OCI-LY3 (cell line): ENCODE data around the gene S100A6.

Source experiments
- EZH2phosphoT487 ChIP-seq: fragments of 200-600 bp; shearing (Covaris generic); IDR thresholded peaks from 2 replicates; pipeline ENCODE4 v1.6.1; 2018; ENCODE audit warnings: antibody characterized with exemption, mixed run types, low read depth
- TF ChIP-seq, protein P1 (sequence below): fragments of 200-600, 300-600 bp; sonication (generic); IDR thresholded peaks from 2 replicates; pipeline ENCODE4 v1.5.1; 2014; ENCODE audit warnings: antibody characterized with exemption, low read length, low read depth

DNA sequence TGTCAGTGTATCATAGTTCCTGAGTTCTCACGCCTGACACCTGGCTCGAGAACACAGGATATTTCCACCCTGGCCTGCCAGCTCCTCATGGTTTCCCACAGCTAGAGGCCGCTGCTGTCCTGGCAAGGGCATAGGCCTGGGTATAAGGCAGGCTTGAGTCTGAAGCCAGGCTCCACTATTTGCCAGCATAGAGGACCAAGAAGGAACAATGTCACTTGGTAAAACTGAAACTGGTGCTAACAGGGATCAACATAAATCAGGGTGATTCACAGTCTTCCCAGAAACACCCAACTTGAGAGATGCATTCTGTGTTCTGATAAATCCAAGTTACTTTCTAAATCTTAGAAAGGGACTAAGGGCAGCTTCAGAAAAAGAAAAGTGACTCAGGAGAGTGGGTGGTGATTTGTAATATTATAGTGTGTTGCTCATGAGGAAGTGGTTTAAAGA lies 36.8 kb upstream of the S100A6 start:
- TF ChIP-seq, protein P1, sequence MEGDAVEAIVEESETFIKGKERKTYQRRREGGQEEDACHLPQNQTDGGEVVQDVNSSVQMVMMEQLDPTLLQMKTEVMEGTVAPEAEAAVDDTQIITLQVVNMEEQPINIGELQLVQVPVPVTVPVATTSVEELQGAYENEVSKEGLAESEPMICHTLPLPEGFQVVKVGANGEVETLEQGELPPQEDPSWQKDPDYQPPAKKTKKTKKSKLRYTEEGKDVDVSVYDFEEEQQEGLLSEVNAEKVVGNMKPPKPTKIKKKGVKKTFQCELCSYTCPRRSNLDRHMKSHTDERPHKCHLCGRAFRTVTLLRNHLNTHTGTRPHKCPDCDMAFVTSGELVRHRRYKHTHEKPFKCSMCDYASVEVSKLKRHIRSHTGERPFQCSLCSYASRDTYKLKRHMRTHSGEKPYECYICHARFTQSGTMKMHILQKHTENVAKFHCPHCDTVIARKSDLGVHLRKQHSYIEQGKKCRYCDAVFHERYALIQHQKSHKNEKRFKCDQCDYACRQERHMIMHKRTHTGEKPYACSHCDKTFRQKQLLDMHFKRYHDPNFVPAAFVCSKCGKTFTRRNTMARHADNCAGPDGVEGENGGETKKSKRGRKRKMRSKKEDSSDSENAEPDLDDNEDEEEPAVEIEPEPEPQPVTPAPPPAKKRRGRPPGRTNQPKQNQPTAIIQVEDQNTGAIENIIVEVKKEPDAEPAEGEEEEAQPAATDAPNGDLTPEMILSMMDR, result peak; percentile 99
- no peak for TF ChIP-seq EZH2phosphoT487
